GM18909 (cell line): ENCODE results near the gene ESRRB.

Source experiments
- ATAC-seq: cut with Tn5 transposase; IDR thresholded peaks from one replicate; pipeline ENCODE4 v1.9.1; 2021; ENCODE audit warnings: mild to moderate bottlenecking; ENCODE audit not compliant: unreplicated experiment, poor library complexity

The ESRRB gene

DNA sequence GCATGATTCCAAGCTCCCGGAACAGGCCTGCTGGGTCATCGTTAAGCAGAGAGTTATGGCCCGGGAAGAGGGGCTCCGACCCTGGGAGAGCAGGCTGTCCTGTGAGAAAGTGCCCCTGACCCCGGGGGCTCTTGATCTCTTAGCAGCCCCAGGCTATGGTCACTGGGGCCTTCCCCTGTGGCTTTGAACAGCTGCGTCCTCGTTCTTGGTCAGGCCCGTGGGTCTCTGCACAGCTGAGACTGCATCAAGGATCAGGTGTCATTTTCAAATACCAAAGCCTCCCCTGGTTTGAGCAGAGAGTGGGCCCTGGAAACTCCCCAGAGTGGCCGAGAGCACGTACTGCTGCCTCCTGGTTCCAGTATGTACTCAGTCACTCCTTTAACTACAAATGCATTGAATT is 114.8 kb downstream of the ESRRB start:
- no peak for ATAC-seq

- no peak for ATAC-seq
Measured at GRCh38 chr14:76491172-76491930, 115.4 kb downstream of the ESRRB start.

DNA sequence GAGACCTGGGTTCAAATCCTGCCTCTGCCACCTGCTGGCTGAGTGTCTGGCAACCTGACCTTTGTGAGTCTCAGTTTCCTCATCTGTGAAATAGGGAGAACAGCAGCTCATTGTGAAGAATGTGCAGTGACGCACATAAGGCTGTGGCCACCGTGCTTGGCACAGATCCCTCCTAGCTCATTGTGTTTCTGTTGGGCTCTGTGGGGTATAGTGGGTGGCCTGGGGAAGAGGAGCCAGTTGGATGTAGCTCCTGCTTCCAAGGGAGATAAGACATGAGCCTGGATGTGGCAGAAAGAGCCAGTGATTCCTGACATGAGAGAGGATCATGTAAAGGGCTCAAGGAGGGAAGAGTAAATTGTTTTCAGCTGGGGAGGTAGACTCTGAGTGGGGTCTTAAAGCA is 120.0 kb downstream of the ESRRB start:
- ATAC-seq = no peak

DNA sequence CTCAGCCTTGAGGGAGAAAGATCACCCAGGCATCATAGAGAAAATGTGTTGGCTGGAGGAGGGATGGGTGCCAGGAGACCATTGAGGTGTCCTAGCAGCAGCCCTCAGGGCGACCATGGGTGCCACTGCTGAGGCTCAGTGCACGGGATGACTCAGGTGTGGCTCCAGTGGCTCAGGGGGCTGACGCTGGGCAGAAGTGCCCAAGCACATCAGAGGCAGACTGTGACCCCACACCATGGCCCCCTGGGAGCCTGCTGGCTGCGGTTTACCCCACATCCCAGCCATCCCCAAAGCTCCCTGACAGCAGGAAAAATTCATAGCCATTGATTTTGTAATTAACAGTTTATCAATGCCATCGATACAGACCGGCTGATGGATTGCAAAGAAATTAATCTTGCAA is 120.7 kb downstream of the ESRRB start:
- ATAC-seq = no peak

DNA sequence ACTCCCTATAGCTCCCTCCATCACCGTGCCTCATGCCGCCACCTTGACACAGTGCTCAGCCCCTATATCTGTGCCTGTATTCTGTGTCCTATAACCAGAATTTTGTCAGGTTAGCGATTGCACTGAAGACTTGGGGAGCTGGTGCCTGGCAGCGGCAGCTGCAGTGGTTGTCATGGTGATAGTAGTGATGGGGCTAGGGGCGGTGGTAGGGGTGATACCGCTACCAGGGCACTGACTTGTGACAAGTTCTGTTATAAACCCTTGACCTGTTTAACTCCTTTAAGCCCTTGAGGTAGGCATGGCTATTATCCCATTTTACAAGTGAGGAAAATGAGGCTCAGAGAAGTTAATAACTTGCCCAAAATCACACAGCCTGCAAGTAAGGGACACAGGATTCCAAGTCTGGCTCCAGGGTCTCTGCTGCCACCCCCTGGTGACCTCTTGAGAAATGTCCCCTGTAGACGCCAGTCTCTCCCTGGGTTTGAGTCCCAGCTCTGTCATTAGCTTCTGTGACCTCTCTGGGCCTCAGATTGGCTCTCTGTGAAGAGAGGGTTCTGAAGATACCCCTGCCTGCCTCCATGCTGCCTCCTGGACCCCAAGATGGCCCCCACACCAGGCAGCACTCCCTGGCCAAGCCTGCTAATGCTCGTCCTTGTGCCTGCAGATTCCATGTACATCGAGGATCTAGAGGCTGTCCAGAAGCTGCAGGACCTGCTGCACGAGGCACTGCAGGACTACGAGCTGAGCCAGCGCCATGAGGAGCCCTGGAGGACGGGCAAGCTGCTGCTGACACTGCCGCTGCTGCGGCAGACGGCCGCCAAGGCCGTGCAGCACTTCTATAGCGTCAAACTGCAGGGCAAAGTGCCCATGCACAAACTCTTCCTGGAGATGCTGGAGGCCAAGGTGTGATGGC is 121.9 kb downstream of the ESRRB start:
- ATAC-seq = no peak

DNA sequence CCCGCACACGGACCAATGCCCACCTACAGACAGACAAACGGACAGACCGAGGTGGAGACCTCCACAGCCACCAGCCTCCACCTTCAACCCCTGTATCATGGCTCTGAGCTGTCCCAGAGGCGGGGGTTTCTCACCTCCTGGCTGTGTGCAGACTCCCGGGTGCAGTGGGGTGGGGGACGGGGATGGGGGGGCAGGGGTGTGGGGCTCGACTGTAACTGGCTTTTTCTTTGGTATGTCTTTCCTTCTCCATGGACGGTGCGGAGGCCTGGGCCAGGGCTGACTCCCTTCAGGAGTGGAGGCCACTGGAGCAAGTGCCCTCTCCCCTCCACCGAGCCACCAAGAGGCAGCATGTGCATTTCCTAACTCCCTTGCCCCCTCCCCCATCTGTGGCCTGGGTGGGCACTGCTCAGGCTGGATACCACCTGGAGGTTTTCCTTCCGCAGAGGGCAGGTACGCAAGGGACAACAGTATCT is 122.6 kb downstream of the ESRRB start:
- ATAC-seq = no peak

- no peak for ATAC-seq
Measured at GRCh38 chr14:76498976-76499375, 123.0 kb downstream of the ESRRB start.

- ATAC-seq = no peak
Measured at GRCh38 chr14:76499399-76499798, 123.5 kb downstream of the ESRRB start.

DNA sequence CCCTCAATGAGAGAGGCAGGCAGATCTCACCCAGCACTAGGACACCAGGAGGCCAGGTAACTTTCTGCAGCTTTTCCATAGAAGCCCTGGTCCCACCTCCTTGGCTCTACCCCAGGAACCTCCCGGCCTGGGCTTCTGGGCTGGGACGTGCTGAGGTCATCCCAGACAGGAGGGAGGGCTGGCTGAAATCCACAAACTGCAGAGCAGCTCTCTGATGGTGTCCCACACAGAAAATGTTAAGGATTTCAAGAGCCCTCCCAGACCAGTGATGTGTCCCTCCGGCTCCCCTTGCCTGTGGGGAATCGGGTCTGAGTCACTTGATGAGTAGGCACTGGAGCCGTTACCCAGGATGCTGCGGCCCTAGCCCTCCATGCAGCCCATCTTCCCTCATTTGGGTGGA is 124.1 kb downstream of the ESRRB start:
- ATAC-seq = no peak

DNA sequence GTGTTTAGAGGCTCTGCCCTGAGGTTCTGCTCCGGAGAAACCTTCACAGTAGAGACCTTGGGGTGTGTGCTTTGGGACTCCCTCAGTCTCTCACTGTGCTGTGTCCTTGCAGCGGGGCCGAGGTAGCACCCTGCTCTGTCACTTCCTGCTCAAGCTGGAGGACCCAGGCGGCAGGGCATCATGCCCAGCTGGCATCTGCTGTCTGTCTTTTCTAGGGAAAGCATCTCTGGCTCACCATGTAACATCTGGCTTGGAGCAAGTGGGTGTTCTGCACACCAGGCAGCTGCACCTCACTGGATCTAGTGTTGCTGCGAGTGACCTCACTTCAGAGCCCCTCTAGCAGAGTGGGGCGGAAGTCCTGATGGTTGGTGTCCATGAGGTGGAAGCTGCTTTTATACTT is 124.5 kb downstream of the ESRRB start:
- ATAC-seq = no peak

GRCh38 chr14:76501156-76501720 is 125.3 kb downstream of the ESRRB start:
- no peak for ATAC-seq

DNA sequence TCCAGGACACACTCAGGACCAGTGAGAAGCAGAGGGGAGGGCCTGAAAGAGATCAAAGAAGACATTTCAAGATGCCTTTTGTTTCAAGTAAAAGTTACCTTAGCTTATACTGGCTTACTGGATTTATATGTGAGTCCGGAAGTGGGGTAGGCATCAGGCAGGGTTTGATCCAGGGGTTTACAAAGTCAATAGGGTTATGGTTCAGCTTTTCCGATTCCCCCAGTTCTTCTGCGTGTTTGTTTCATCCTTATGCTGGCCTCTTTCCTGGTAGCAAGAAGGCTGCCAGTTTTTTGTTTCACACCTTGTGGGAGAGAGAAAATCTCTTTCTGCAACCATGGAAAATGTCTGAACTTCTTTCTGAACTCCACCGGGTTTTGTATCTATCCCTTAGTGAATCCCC is 126.3 kb downstream of the ESRRB start:
- ATAC-seq = no peak

GRCh38 chr14:76502638-76503037 is 126.7 kb downstream of the ESRRB start:
- no peak for ATAC-seq

DNA sequence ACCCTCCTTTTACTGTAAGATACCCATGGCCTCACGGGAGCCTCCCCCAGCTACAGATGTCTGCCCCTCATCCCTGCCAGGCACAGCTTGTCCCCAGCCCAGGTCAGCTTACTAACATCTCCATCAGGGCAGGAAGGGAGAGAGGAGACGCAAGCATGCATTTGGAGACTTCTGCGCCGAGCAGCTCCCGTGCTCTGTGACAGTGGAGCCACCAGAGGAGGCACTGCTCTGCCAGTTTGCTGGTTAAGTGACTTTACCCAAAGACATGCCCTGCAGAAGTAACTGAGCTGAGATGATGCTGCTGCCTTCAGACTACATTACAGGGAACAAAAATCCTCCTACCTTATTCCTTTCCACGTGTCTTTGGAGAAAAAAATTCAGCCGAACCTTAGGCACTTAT is 133.4 kb downstream of the ESRRB start:
- no peak for ATAC-seq

- ATAC-seq = no peak
Measured at GRCh38 chr14:76510181-76510580, 134.2 kb downstream of the ESRRB start.

DNA sequence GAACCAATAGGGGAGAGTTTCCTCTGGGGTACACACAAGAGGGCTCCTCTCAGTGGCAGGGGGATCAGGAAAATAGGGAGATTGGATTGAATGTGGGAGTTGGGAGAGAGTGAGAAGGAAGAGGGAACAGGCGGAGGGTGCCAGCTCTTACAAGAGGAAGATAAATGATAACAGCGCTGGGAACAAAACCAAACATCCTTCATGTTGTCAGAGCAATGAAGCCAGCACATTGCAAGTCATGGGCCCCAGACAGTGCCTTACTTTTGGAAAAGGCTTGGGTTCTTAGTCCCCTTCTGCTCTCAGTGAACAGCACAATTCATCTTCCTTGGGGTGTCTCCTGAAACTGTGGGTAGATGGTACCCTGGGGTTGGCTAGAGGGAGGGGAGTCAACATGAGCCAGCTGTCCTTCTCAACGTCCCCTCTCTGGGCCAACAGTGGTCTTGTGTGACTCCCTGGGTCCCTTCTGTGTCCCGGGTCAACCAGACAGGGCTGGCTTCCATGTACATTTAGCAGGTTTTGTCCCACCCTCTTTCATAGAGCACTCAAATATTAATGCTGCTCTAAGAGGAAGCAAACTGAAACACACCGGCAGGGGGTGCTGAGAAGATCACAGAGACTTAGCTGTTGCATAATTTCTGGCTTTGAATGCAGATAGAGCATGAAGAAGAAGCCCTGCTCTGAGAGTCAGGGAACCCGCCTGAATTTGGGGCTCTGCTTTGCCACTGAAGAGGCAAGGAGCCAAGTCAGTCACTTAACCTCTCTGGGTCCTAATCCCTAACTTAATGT is 138.5 kb downstream of the ESRRB start:
- no peak for ATAC-seq

DNA sequence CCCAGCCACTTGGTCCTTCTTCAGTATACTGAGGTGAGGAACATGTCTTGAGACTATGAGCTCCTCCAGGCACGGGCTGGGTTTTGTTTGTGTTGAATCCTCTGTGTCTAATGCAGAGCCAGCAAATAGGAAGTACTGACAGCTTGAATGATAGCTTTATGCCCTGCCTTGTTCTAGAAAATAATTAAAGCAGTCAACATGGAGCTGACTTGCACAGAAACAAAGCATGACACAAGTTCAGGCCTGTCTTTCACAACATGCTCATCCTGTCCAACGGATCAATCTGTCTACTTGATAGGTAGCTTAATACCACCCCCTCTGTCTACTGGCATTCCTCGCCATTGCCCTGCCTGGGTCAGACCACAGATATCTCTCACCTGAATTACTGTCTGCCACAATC is 140.9 kb downstream of the ESRRB start:
- ATAC-seq = no peak

DNA sequence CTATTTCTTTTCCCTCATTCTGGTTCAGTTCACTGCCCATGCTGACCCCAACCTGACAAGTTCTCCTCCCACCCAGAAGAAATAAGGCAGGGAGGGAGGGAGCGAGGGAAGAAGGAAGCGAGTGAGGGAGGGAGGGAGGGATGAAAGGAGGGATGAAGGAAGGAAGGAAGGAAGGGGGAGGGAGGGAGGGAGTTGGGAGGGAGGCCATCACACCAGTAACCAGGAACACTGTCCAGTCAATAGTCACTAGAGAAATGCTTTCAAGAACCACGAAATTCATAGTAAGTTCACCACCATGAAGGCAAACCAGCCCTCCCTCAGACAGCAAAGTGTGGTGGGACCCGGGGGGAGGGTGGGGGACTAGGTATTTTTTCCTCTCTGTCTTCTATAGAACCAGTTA is 142.4 kb downstream of the ESRRB start:
- ATAC-seq = no peak

DNA sequence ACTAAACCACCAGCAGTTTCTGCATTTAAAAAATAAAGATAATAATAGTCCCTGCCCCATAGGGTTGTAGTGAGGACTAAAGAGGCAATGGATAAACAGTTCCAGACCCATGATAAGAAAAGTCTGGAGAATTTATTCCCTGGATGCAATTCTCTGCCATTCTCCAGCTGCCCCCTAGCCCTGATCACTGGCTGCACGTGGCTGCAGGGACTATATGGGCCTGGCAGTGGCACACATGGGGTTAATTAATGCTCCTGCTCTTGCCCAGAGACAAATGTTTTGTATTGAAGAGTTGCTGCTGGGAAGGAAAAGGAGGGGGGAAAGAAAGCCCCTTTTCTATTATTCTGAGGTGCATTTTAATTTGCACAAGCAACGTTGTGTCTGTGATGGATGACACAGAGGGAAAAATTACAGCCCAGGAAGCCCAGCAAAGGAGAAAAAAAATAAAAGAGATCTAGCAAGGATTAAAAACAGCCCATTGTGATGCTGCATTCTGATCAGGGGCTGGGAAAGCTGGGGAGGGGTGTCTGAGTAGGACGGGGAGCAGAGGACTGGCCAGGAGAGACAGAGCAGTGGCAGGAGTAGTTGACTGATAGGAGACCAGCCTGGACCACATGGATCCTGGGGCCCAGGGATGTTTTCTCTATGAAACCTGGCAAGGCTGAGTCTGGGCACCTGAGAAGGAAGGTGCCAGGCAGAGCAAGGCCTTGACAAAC is 149.3 kb downstream of the ESRRB start:
- no peak for ATAC-seq

DNA sequence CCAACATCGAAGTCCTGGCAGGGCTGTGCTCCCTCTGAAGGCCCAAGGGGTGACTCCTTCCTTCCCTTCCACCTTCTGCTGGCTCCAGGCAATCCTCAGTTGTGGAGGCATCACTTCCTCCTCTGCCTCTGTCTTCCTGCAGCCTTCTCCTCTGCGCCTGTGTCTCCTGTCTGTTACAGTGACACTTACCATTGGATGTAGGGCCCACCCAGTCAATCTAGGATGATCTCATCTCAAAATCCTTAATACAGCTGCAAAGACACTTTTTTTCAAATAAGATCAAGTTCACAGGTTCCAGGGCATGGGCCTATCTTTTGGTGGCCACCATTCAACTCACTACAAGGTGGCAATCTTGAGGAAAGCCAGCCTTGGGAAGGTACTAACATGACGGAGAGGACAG is 155.1 kb downstream of the ESRRB start:
- no peak for ATAC-seq
